TTC549 (cell line): Measurements from ENCODE around the gene GSG1L2.
A peak's percentile ranks its signal among the peaks of the same experiment; 100 is the strongest.
"Not testable (repeated sequence)": the region's sequence is repeated elsewhere in the genome, so short reads cannot be mapped to it uniquely, and the experiment has no call there.

Experiments used
- FAIRE-seq: peaks from 2 replicates; lab custom pipeline; 2012; peaks lifted over from hg19 to GRCh38; lab: Jason Lieb, UNC

Gene GSG1L2

GRCh38 chr17:9788601-9789000, 33.3 kb downstream of the GSG1L2 start:
- no peak for FAIRE-seq

DNA sequence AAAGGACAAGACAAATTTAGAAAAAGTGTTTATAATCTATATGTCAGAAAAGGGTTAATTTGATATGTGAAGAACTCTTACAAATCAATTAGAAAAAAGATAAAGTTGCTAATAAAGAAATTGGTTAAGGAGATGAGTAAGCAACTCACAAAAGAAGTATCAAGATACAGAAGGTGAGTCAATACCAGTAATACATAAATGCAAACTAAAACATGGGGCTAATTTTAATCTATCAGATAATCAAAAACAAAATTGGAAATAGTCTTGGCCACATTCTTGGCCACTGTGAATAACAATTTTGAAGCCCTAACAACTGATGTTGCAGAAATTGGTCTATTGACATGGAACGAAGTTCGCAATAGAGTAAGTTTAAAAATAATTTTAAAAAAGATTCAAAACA, 37.3 kb downstream of the GSG1L2 start:
- no peak for FAIRE-seq

DNA sequence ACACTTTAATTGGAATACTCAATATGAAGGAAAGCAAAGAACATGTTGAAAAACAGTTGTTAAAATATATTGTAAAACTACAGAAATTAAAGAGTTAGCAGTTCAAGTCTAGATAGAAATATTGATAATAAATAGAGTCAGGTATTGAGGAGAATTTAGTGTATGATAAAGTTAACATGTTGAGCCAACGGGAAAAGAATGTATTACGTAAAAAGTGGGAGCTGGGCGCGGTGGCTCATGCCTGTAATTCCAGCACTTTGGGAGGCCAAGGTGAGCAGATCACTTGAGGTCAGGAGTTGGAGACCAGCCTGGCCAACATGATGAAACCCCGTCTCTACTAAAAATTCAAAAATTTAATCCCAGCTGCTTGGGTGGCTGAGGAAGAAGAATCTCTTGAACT, 38.4 kb downstream of the GSG1L2 start:
- FAIRE-seq, result not testable (repeated sequence)

GRCh38 chr17:9783050-9783449, 38.8 kb downstream of the GSG1L2 start:
- no peak for FAIRE-seq

DNA sequence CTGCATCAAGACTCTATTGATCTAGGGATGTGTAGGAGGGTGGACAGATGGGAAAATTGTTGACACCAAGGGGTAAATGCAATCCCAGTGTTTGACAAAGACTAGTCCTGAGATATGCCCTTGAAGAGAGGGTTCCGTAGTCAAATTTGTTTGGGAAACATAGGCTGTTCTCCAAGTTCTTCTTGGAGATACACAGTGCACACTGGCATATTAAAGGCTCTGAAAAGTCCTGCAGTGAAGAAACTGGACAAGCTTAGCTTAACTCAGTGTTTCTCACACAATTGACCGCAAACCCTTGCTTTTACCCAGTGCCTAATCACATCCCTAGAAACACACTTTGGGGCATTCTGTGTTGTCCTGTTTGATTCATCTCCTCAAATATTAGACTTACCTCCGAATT, 41.3 kb downstream of the GSG1L2 start:
- FAIRE-seq, result no peak

DNA sequence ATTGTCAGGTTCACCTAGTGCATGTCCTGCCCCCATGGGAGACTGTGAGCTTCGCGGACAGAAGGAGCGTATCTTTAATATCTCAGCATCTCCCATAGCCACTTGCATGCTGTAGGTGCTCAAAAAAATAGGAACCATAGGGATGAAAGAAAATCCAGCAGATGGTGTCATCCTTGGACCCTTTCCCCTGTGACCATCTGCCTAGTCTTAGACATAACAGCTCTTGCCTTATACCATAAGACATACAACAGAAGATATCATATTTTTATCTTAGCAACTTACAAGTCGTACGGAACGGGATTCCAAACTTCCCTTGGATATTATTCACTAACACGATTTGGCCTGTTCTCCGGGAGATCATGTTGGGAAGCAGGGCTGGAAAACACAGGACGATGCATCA, 45.0 kb downstream of the GSG1L2 start:
- FAIRE-seq, result no peak

DNA sequence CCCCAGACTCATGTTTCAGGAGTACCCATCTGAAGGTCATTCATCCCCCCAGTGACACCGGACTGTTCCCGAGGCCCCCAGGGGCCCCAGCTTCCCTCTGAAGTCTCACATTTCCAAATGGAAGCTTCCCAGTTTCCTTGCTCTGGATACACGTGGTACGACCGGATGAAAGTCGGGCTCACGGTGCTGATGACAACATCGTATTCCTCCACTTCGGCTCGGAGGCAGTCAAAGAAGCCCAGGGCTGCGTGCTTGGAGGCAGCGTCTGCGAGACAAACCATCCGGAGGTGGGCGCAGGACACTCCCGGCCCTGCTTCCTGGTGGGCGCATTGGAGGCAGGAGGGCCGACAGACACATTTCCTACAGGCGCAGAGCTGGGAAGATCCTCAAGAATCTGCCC, 49.2 kb downstream of the GSG1L2 start:
- no peak for FAIRE-seq

DNA sequence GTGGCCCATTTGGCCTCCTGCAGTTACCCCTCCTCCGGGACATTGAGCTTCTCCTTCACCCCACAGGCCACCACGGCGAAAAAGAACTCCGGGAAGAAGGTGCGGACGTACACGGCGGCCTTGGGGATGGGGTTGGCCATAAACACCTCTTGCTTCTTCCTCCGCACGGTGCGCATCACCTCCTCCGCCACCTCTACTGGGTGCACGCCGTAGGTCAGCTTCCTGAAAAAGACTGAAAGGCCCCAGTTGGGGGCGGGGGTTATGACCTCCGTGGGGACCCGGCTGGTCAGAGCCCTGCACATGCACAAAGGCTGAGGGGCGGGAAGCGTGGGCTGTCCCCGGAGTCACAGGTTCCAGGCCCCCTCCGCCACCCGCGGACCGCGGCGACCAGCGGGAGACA, 50.4 kb downstream of the GSG1L2 start:
- FAIRE-seq, result no peak

DNA sequence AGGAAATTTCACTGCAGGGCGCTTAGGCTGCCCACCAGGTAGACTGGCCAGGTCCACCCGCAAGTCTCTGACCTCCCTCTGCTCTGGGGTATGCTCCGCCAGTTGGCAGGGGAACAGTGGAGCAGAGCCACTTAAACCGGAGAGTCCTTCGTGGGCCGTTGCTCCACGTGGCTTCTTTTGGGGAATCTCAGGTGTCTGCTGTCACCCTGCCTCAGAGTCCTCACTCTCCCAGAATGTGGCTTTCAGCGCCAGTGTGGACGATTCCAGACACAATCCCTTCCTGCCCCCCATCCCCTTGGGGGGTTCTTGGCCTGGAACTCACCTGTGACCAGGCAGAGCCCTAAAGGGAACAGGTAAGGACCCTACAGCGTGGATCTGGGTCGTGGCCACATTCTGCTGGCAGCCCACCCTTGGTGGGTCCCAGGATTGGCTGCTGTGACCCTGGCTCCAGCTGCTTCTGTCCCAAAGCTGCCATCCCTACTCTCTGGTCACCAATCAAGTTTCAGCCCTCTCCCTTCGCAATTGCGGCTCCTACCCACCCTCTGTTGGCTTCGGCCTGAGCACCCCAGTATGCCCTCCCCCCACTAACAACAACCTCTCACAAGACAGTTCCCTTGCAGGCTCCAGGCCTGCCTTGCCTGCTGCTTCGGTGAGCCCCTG, 52.7 kb downstream of the GSG1L2 start:
- no peak for FAIRE-seq

DNA sequence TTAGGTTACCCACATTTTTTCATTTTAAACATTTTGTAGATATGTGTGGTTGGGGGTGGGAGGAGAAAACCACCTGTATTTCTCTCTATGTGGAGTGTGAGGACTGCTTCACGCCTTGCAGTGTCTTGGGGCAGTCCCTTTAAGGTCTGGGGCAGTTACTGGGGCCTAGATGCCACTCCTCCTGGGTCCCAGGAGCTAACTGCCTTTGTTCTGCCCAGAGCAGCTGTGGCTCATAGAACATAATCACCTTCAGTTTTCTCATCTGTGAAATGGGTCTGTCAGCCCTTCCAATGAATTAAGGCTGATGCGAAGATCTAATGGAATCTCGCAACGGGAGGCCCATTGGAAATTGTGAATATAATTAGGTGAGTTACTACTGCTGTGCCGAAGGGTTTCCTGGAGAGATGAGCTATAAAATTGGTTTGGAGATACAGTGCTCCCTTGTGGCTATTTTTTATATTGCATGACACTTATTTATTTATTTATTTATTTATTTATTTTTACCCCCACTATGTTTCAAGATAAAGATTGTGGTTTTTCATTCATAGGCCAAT, 53.4 kb downstream of the GSG1L2 start:
- peak; percentile 75 for FAIRE-seq

DNA sequence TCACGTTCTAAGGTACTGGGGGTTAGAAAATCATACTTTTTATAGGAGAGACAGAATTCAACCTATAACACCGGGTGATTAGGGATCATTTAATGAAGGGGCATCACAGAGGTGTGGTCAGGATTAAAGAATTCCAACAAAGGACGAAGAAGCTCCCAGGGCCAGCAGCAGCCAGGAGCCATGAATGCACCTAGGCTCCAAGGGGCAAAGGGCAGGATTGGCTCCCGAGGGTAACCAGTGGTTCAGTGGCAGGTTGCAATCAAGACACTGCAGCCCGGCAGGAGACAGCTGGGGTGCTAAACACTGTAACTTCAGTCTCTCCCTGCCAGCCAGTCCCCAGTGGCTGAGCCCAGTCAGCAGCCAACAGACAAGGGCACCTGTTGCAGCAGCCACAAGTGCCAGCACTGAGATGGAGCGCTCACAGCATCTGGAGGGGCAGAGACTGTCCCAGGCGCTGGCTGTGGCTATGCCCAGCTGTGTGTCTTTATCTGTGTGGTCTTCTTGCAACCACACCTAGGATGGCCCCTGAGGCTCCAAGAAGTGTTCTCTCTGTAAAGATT, 54.4 kb downstream of the GSG1L2 start:
- no peak for FAIRE-seq

- FAIRE-seq, result no peak
Measured at GRCh38 chr17:9766970-9767369, 54.9 kb downstream of the GSG1L2 start.

- no peak for FAIRE-seq
Measured at GRCh38 chr17:9765322-9765721, 56.6 kb downstream of the GSG1L2 start.

DNA sequence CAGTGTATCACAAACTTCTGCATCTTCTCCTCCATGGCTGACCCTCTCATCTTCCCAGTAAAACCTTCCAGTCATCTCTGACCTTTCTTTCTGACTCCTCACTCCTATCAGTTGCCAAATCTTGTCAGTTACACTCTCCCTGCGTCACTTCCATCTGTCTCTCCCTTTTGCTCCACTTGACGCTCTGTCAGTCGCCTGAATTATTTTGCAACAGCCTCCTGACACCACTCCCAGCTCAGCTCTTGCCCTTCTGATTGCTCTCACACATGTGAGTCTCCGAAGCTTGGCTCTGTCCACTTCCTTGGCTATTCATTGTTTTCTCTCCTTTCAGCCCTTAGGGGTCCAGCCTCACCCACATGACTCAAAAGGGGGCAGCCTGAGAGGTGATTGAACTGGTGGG, 58.2 kb downstream of the GSG1L2 start:
- no peak for FAIRE-seq

- FAIRE-seq, result no peak
Measured at GRCh38 chr17:9760266-9760665, 61.6 kb downstream of the GSG1L2 start.

DNA sequence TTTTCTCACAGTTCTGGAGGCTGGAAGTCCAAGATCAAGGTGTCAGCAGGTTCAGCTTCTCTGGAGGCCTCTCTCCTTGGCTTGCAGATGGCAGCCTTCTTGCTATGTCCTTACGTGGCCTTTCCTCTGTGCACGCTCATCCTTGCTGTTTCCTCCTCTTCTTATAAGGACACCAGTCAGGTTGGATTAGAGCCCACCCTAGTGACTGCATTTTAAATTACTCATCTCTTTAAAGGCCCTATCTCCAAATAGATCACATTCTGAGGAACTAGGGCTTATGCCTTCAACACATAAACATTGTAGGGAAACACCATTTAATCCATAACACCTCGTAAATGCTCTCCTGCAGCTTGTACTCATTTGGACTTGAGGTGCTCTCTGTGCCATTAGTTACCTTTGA, 66.8 kb downstream of the GSG1L2 start:
- FAIRE-seq, result no peak
